ENCODE data around the gene GCHFR. TPM values are rescaled to one million over a fixed set of nuclear protein-coding genes. Genes with fewer than 3 reads are reported as not detected.

Gene GCHFR
- total RNA-seq, 1 experiment from 2014 or later: 1.5 TPM

- POLR2A ChIA-PET: interaction anchor here (2.1 kb wide), 1 partner anchor 11 kb away, joined by 5 read pairs; no protein-coding TSS in a partner anchor
- no peaks in the 10 kb centered on the region for H3K27me3 ChIP-seq (ENCODE audit: insufficient read depth, low read length)
- no peaks in the 10 kb centered on the region for H3K9me2 ChIP-seq (ENCODE audit: insufficient read depth)
- RAD21 ChIA-PET (ENCODE audit: low non-redundant PET in 1 of 2, low total read pairs in 2 of 2, uncharacterized antibody in 2 of 2, unreplicated experiment in 2 of 2): interaction anchor here in 1 of 2 experiments (1.3 kb wide), 1 partner anchor 30 kb away, joined by 3 read pairs; no protein-coding TSS in a partner anchor
- intact Hi-C loops (cut with micrococcal nuclease): no loop called here
- H3K79me2 ChIP-seq (ENCODE audit: insufficient read depth, low read length): no peaks in the 10 kb centered on the region
- CTCF ChIA-PET: interaction anchor here (1.0 to 1.1 kb wide), 2 partner anchors 116 to 154 kb away, joined by 3 to 5 read pairs; no protein-coding TSS in a partner anchor
- H3K27ac ChIP-seq (ENCODE audit: low read depth, low read length): peak overlapping the region; percentile 2; the same call in 1 of the 2 replicates
- DNase-seq (ENCODE audit: low read depth, low spot score) (no peak), ATAC-seq (peak; percentile 91)
- H4K20me1 ChIP-seq (ENCODE audit: insufficient read depth): no peaks in the 10 kb centered on the region
- TF ChIP-seq MAX (IDR thresholded peaks at IDR 0.05) (peak; percentile 58), EZH2phosphoT487 (IDR thresholded peaks at IDR 0.05; ENCODE audit: borderline replicate concordance) (no peak)
- H3K9me3 ChIP-seq (ENCODE audit: control insufficient read depth in 1 of 2, insufficient read depth in 1 of 2, low read depth in 1 of 2, low read length in 2 of 2): no peaks in the 10 kb centered on the region
- no peak overlapping the region for H2AFZ ChIP-seq (ENCODE audit: low read depth, low read length, poor library complexity, severe bottlenecking)
- BruUV-seq (replicated peaks): no TSS peak
- peak overlapping the region; percentile 13; the same call in 1 of the 2 replicates for H3K9ac ChIP-seq (ENCODE audit: low read length)
- H3K4me1 ChIP-seq (ENCODE audit: control insufficient read depth in 1 of 2, insufficient read depth in 2 of 2, low read length in 2 of 2): peaks cover 6 to 12% of the 10 kb centered on the region in 2 experiments
- peak overlapping the region; percentile 27 for H3K4me2 ChIP-seq (ENCODE audit: low read length)
- peaks cover 10 to 22% of the 10 kb centered on the region in 2 experiments; a peak in 3 of 4 replicates for H3K36me3 ChIP-seq (ENCODE audit: control insufficient read depth in 1 of 2, insufficient read depth in 2 of 2, low read length in 2 of 2)
- no peak overlapping the region for H3K4me3 ChIP-seq (replicated peaks in 1 of 2; ENCODE audit: low read depth in 1 of 2, low read length in 2 of 2)
These were observed 12.8 kb downstream of the GCHFR start for GRCh38 chr15:40776537-40777141.

- no peak overlapping the region for H3K27ac ChIP-seq (ENCODE audit: low read depth, low read length)
- H3K9ac ChIP-seq (ENCODE audit: low read length): no peak overlapping the region
- H3K4me2 ChIP-seq (ENCODE audit: low read length): no peak overlapping the region
- ChIA-PET CTCF (interaction anchor here (0.8 to 1.7 kb wide), 21 partner anchors 10 to 263 kb away, joined by 3 to 12 read pairs (median 4); partner anchors contain the start of genes CCDC32, GCHFR, RPUSD2 and SPINT1), RAD21 (ENCODE audit: low non-redundant PET in 1 of 2, low total read pairs in 2 of 2, uncharacterized antibody in 2 of 2, unreplicated experiment in 2 of 2) (interaction anchor here in 1 of 2 experiments (0.6 to 1.2 kb wide), 3 partner anchors 36 to 263 kb away, joined by 3 to 4 read pairs (median 4); partner anchors contain the start of gene VPS18), POLR2A (interaction anchor here (0.6 to 1.0 kb wide), 4 partner anchors 88 to 193 kb away, joined by 3 read pairs; partner anchors contain the start of genes RAD51 and VPS18)
- no peaks in the 10 kb centered on the region for H3K9me2 ChIP-seq (ENCODE audit: insufficient read depth)
- peaks cover 31 to 46% of the 10 kb centered on the region in 2 experiments for H3K4me1 ChIP-seq (ENCODE audit: control insufficient read depth in 1 of 2, insufficient read depth in 2 of 2, low read length in 2 of 2)
- intact Hi-C loops (cut with micrococcal nuclease): loop anchor here (1.0 to 10.0 kb wide), 6 partner anchors 36 to 264 kb away; partner anchors contain the start of gene KNL1
- peak; percentile 68 for DNase-seq (ENCODE audit: low read depth, low spot score)
- H3K36me3 ChIP-seq (ENCODE audit: control insufficient read depth in 1 of 2, insufficient read depth in 2 of 2, low read length in 2 of 2): peaks cover 6 to 13% of the 10 kb centered on the region in 2 experiments; a peak in 3 of 4 replicates
- no peak overlapping the region for H2AFZ ChIP-seq (ENCODE audit: low read depth, low read length, poor library complexity, severe bottlenecking)
- H3K79me2 ChIP-seq (ENCODE audit: insufficient read depth, low read length): peaks cover 13% of the 10 kb centered on the region; the same call in 1 of the 2 replicates
- no peaks in the 10 kb centered on the region for H3K9me3 ChIP-seq (ENCODE audit: control insufficient read depth in 1 of 2, insufficient read depth in 1 of 2, low read depth in 1 of 2, low read length in 2 of 2)
- ATAC-seq: peak; percentile 79
- H3K27me3 ChIP-seq (ENCODE audit: insufficient read depth, low read length): no peaks in the 10 kb centered on the region
- no TSS peak for BruUV-seq (replicated peaks)
- H3K4me3 ChIP-seq (replicated peaks in 1 of 2; ENCODE audit: low read depth in 1 of 2, low read length in 2 of 2): no peak overlapping the region
- peaks cover 8% of the 10 kb centered on the region; the same call in 1 of the 2 replicates for H4K20me1 ChIP-seq (ENCODE audit: insufficient read depth)
- TF ChIP-seq JUND (IDR thresholded peaks at IDR 0.05) (no peak), EZH2 (IDR thresholded peaks at IDR 0.05) (no peak), SRF (IDR thresholded peaks at IDR 0.05; ENCODE audit: low read depth) (no peak), CBX3 (IDR thresholded peaks at IDR 0.05; ENCODE audit: low read depth) (no peak), ELF1 (IDR thresholded peaks at IDR 0.05; ENCODE audit: borderline replicate concordance, low read depth) (no peak), TCF7L2 (IDR thresholded peaks at IDR 0.05; ENCODE audit: borderline replicate concordance, extremely low read depth, insufficient read depth, insufficient read length) (no peak), CEBPB (IDR thresholded peaks at IDR 0.05; ENCODE audit: low read depth) (no peak), ZBTB33 (IDR thresholded peaks at IDR 0.05; ENCODE audit: extremely low read depth, insufficient replicate concordance, low read length) (no peak), REST (IDR thresholded peaks at IDR 0.05; ENCODE audit: low read depth) (no peak), ZFX (IDR thresholded peaks at IDR 0.05) (no peak)
These were observed 18.9 kb downstream of the GCHFR start for GRCh38 chr15:40782609-40783227.

Measured in HCT116 (cell line).